Stomach (tissue), 4 donors: ENCODE results near the gene IKZF1.

Experiments used
- POLR2A ChIP-seq, 4 donors: fragments of 450-650 bp; IDR thresholded peaks; one replicate each; pipeline ENCODE4 v1.6.1; 2016; ENCODE audit warnings: antibody characterized with exemption in 4 of 4, control low read depth in 2 of 4, mild to moderate bottlenecking in 1 of 4, moderate library complexity in 1 of 4
- POLR2AphosphoS5 ChIP-seq, 3 donors: sonication (generic); formaldehyde crosslinking; IDR thresholded peaks; one replicate each; pipeline ENCODE4 v1.6.1; 2016; ENCODE audit warnings: antibody characterized with exemption in 3 of 3
- TF ChIP-seq, protein P1 (sequence below), 7 experiments: fragments of 450-650 bp in 4 of 7; fragments of 200-600 bp in 3 of 7; sonication (generic) in 3 of 7; IDR thresholded peaks; one replicate each; pipeline ENCODE4 v1.5.1; 2016 to 2019; ENCODE audit warnings: antibody characterized with exemption in 7 of 7, control low read depth in 2 of 7, mild to moderate bottlenecking in 1 of 7

DNA sequence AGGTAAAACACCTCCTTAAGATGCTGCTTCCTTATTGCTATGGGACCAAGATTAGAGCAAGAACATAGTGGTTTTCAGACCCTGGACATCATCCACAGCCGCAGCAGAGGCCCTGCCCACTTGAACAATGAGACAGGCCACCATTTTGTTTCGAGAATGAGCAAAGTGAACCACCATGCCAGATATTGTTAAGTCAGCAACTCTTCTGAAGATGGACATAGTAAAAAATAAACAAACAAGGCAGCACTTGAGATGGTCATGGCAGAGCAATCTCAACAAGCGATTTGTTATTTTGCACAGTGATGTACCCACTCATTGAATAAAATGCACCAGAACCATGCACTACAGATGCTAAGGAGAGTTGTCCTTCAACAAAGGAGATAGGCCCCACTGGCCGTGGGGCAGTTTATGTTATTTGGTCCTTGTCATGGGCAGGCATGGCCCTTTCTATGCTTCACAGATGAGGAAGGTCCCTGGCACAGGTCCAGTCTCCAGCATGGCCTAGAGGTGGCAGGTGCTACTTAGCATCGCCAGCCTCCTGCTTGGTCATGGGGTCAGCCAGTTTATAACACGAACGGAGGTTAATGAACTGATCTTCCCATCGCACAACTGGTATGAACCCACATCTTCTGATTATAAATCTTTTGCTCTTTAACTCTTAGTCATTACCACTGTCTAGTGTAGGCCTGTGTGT lies 44.1 kb downstream of the IKZF1 start:
- TF ChIP-seq, protein P1, sequence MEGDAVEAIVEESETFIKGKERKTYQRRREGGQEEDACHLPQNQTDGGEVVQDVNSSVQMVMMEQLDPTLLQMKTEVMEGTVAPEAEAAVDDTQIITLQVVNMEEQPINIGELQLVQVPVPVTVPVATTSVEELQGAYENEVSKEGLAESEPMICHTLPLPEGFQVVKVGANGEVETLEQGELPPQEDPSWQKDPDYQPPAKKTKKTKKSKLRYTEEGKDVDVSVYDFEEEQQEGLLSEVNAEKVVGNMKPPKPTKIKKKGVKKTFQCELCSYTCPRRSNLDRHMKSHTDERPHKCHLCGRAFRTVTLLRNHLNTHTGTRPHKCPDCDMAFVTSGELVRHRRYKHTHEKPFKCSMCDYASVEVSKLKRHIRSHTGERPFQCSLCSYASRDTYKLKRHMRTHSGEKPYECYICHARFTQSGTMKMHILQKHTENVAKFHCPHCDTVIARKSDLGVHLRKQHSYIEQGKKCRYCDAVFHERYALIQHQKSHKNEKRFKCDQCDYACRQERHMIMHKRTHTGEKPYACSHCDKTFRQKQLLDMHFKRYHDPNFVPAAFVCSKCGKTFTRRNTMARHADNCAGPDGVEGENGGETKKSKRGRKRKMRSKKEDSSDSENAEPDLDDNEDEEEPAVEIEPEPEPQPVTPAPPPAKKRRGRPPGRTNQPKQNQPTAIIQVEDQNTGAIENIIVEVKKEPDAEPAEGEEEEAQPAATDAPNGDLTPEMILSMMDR (IDR thresholded peaks at IDR 0.05), result no peak
- TF ChIP-seq POLR2AphosphoS5 (IDR thresholded peaks at IDR 0.05), result no peak
- TF ChIP-seq POLR2A (IDR thresholded peaks at IDR 0.05), result no peak
